DOHH2 (cell line): ENCODE measurements around the gene TMEFF2.

Experiments used
- EZH2phosphoT487 ChIP-seq: fragments of 200-600 bp; sonication (generic); IDR thresholded peaks from 2 replicates; pipeline ENCODE4 v1.6.1; 2017; ENCODE audit warnings: borderline replicate concordance, mild to moderate bottlenecking, antibody characterized with exemption, low read length, moderate library complexity, mixed read lengths
- TF ChIP-seq, protein P1 (sequence below): fragments of 200-600 bp; sonication (generic); IDR thresholded peaks from one replicate; pipeline ENCODE4 v1.5.1; 2014; ENCODE audit warnings: antibody characterized with exemption, mild to moderate bottlenecking, low read depth, low read length; ENCODE audit not compliant: poor library complexity, severe bottlenecking

DNA sequence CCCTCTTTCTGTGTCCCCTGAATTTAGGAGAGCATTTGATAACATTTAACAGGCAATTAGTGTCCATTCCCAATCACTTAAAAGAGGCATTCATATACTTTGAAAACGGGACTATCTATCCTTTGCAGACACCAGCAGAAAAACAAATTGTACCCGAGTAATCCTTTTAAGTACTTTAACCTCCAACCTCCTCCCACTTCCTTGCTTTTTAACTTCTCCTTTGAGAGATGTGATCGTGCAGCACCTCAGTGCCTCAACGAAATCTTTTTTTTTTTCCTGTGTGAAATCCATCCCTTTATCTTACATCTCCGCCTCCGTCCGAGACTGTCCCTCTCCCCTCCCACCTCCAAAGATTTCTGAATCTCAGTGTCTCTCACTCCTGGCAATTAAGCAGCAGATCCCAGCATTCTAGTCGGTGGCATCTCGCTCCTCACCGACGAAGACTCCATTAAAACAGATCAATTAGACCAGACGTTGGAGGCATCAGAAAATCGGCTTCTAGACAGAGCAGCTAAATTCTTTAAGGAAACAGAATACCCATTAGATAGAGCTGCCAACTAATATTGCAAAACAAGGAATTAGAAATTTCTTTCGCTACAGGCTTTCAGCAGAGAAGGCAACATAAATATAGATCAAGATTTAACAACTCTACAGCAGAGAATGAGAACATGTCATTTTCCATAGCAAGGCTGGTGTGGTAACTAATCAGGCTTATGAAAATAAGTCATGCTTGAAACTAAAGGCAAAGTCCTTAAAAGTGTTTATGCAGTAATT, 1.9 kb upstream of the TMEFF2 start:
- TF ChIP-seq, protein P1, sequence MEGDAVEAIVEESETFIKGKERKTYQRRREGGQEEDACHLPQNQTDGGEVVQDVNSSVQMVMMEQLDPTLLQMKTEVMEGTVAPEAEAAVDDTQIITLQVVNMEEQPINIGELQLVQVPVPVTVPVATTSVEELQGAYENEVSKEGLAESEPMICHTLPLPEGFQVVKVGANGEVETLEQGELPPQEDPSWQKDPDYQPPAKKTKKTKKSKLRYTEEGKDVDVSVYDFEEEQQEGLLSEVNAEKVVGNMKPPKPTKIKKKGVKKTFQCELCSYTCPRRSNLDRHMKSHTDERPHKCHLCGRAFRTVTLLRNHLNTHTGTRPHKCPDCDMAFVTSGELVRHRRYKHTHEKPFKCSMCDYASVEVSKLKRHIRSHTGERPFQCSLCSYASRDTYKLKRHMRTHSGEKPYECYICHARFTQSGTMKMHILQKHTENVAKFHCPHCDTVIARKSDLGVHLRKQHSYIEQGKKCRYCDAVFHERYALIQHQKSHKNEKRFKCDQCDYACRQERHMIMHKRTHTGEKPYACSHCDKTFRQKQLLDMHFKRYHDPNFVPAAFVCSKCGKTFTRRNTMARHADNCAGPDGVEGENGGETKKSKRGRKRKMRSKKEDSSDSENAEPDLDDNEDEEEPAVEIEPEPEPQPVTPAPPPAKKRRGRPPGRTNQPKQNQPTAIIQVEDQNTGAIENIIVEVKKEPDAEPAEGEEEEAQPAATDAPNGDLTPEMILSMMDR: no peak
- no peak for TF ChIP-seq EZH2phosphoT487
